HG03135 (cell line): ENCODE results near the gene ASS1.
"Not testable (repeated sequence)": the region's sequence is repeated elsewhere in the genome, so short reads cannot be mapped to it uniquely, and the experiment has no call there.

Source experiments
- ATAC-seq: cut with Tn5 transposase; IDR thresholded peaks from one replicate; pipeline ENCODE4 v1.9.1; 2021; ENCODE audit warnings: mild to moderate bottlenecking, moderate library complexity; ENCODE audit not compliant: unreplicated experiment

ASS1 gene

GRCh38 chr9:130433168-130433946 is 11.4 kb upstream of the ASS1 start:
- ATAC-seq: no peak

GRCh38 chr9:130433947-130434262 is 10.9 kb upstream of the ASS1 start:
- ATAC-seq: no peak

- not testable (repeated sequence) for ATAC-seq
These were observed 10.1 kb upstream of the ASS1 start for GRCh38 chr9:130434656-130435055.

- ATAC-seq: no peak
These were observed 7.6 kb upstream of the ASS1 start for GRCh38 chr9:130437011-130437789.

GRCh38 chr9:130438382-130438981 is 6.3 kb upstream of the ASS1 start:
- ATAC-seq: no peak

GRCh38 chr9:130441031-130441430 is 3.7 kb upstream of the ASS1 start:
- no peak for ATAC-seq

- no peak for ATAC-seq
These were observed 1.9 kb upstream of the ASS1 start for GRCh38 chr9:130442746-130443455.

- no peak for ATAC-seq
These were observed 1.3 kb upstream of the ASS1 start for GRCh38 chr9:130443456-130443801.

- ATAC-seq: no peak
These were observed 795 bp upstream of the ASS1 start for GRCh38 chr9:130443840-130444492.

GRCh38 chr9:130445268-130445983 is 665 bp downstream of the ASS1 start:
- no peak for ATAC-seq

GRCh38 chr9:130446101-130446861 is 1.5 kb downstream of the ASS1 start:
- ATAC-seq: no peak

- ATAC-seq: no peak
These were observed 2.5 kb downstream of the ASS1 start for GRCh38 chr9:130447193-130447816.

- no peak for ATAC-seq
These were observed 3.4 kb downstream of the ASS1 start for GRCh38 chr9:130448035-130448624.

GRCh38 chr9:130448771-130449603 is 4.2 kb downstream of the ASS1 start:
- no peak for ATAC-seq

- ATAC-seq: no peak
These were observed 5.7 kb downstream of the ASS1 start for GRCh38 chr9:130450344-130451003.

GRCh38 chr9:130451004-130451390 is 6.2 kb downstream of the ASS1 start:
- no peak for ATAC-seq
